Measurements from ENCODE around the gene SIM2. TPM values are rescaled to one million over a fixed set of nuclear protein-coding genes. Genes with fewer than 3 reads are reported as not detected.

The SIM2 gene
- total RNA-seq, 4 donors from 2014 or later: not detected

- Histone ChIP-seq H3K4me3 (no peak overlapping the region), H3K36me3 (no peaks in the 10 kb centered on the region), H3K27me3 (peaks cover 0 to 80% of the 10 kb centered on the region in 2 donors), H3K9me3 (no peaks in the 10 kb centered on the region), H3K4me1 (peaks cover 0 to 56% (median 9%) of the 10 kb centered on the region in 4 donors), H3K27ac (no peak overlapping the region)
- DNase-seq: peak in 1 of 3 donors; percentile 19
- TF ChIP-seq CTCF (IDR thresholded peaks at IDR 0.05) (no peak), POLR2A (IDR thresholded peaks at IDR 0.05) (no peak)
These were observed 4.8 kb downstream of the SIM2 start for GRCh38 chr21:36703626-36704280.

DNA sequence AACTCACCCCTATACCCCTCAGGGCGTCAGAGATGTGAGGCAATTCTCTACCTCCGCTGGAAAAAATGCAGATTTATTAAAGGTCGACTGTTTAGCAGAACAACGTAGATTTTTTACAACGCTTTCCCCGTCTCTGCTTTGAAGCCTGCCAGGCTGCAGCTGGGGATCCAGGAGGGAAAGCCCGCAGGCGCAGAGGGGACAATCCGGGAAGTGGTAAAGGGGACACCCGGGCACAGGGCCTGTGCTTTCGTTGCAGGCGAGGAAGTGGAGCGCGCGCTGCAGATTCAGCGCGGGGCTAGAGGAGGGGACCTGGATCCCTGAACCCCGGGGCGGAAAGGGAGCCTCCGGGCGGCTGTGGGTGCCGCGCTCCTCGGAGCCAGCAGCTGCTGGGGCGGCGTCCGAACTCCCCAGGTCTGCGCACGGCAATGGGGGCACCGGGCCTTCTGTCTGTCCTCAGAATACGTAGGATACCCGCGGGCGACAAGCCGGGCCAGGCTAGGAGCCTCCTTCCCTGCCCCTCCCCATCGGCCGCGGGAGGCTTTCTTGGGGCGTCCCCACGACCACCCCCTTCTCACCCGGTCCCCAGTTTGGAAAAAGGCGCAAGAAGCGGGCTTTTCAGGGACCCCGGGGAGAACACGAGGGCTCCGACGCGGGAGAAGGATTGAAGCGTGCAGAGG is 5.5 kb downstream of the SIM2 start:
- H3K4me3 ChIP-seq: no peak overlapping the region
- peak in 1 of 3 donors; percentile 25 for DNase-seq
- peaks cover 0 to 80% of the 10 kb centered on the region in 2 donors for H3K27me3 ChIP-seq
- no peak overlapping the region for H3K27ac ChIP-seq
- TF ChIP-seq CTCF (IDR thresholded peaks at IDR 0.05) (no peak), POLR2A (IDR thresholded peaks at IDR 0.05) (no peak)
- peaks cover 0 to 56% (median 6%) of the 10 kb centered on the region in 4 donors for H3K4me1 ChIP-seq
- H3K36me3 ChIP-seq: no peaks in the 10 kb centered on the region
- H3K9me3 ChIP-seq: no peaks in the 10 kb centered on the region

DNA sequence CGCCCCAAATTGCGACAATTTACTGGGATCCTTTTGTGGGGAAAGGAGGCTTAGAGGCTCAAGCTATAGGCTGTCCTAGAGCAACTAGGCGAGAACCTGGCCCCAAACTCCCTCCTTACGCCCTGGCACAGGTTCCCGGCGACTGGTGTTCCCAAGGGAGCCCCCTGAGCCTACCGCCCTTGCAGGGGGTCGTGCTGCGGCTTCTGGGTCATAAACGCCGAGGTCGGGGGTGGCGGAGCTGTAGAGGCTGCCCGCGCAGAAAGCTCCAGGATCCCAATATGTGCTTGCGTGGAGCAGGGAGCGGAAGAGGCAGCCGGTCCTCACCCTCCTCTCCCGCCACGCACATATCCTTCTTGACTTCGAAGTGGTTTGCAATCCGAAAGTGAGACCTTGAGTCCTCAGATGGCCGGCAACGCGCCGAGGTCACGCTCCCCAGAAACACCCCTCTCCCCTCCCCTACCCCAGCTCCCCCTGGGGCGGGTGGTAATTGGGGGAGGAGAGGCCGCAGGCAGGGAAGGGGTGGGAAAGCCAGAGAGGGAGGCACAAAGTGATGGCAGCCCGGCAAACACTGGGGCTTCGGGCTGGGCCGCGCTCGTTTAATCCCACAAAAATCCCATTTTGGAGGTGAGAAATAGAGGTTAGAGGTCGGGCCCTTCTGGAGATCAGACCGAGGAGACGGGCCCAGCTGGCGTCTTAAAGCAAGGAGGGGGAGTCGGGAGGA is 6.2 kb downstream of the SIM2 start:
- peaks cover 0 to 54% (median 5%) of the 10 kb centered on the region in 4 donors for H3K4me1 ChIP-seq
- H3K4me3 ChIP-seq: no peak overlapping the region
- H3K9me3 ChIP-seq: no peaks in the 10 kb centered on the region
- peaks cover 0 to 80% of the 10 kb centered on the region in 2 donors for H3K27me3 ChIP-seq
- peak in 1 of 3 donors; percentile 36 for DNase-seq
- H3K27ac ChIP-seq: no peak overlapping the region
- TF ChIP-seq POLR2A (IDR thresholded peaks at IDR 0.05) (no peak), CTCF (IDR thresholded peaks at IDR 0.05) (no peak)
- H3K36me3 ChIP-seq: no peaks in the 10 kb centered on the region

- Histone ChIP-seq H3K9me3 (no peaks in the 10 kb centered on the region), H3K4me1 (peaks cover 0 to 53% (median 3%) of the 10 kb centered on the region in 4 donors), H3K27ac (no peak overlapping the region), H3K27me3 (peaks cover 0 to 79% of the 10 kb centered on the region in 2 donors), H3K36me3 (no peaks in the 10 kb centered on the region), H3K4me3 (no peak overlapping the region)
- DNase-seq: peak in 1 of 3 donors; percentile 34
- no peak for TF ChIP-seq CTCF (IDR thresholded peaks at IDR 0.05)
- no peak for TF ChIP-seq POLR2A (IDR thresholded peaks at IDR 0.05)
These were observed 7.0 kb downstream of the SIM2 start for GRCh38 chr21:36705679-36706481.

GRCh38 chr21:36706482-36706852 is 7.6 kb downstream of the SIM2 start:
- peak in 1 of 3 donors; percentile 5 for DNase-seq
- H3K9me3 ChIP-seq: no peaks in the 10 kb centered on the region
- no peak overlapping the region for H3K4me3 ChIP-seq
- H3K36me3 ChIP-seq: no peaks in the 10 kb centered on the region
- peaks cover 0 to 73% of the 10 kb centered on the region in 2 donors for H3K27me3 ChIP-seq
- TF ChIP-seq POLR2A (IDR thresholded peaks at IDR 0.05) (no peak), CTCF (IDR thresholded peaks at IDR 0.05) (no peak)
- no peak overlapping the region for H3K27ac ChIP-seq
- peaks cover 0 to 47% (median 2%) of the 10 kb centered on the region in 4 donors for H3K4me1 ChIP-seq
